ENCODE data around the gene IGSF6. TPM values are rescaled to one million over a fixed set of nuclear protein-coding genes. Genes with fewer than 3 reads are reported as not detected.

IGSF6 gene
- polyA plus RNA-seq, 3 donors, result 86.2 to 276 (median 159) TPM

DNA sequence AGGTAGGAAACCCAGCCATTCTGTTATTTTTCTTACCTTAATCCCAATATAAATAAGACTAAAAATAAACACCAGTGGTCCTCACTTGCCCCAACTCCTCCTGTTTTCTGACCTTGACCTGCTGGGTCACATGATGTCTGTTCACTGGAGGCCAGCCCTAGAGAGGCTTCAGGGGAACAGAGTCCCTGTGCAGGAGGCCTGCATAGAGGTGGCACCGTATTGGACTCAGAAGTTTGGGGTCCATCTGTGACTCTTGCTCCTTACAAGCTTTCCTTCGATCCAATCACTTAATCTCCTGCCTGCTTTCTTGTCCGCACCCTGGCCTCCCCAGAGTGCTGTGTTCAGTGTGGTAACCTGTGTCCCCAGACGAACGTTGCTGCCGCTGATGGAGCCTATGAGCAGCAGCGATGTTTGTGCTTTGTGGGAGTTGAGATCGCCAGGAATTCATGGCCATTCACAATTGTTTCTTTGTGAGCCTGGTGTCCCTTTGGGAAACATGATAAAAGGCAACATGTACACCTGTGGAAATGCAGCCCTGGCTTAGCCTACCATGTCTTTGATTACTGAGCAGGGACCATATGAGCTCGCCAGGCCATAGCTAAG, 4.7 kb downstream of the IGSF6 start:
- Histone ChIP-seq H3K4me2 (replicated peaks; ENCODE audit: extremely low read depth, low read length, poor library complexity, severe bottlenecking) (peak overlapping the region; percentile 89), H3K4me1 (ENCODE audit: control insufficient read depth in 1 of 2, insufficient read depth in 2 of 2, low read length in 2 of 2) (peaks cover 75 to 79% of the 10 kb centered on the region in 2 donors), H3K27ac (ENCODE audit: low read depth in 1 of 2, low read length in 2 of 2) (peak overlapping the region; percentile 77 to 98), H3K9me3 (replicated peaks in 1 of 2; ENCODE audit: control insufficient read depth in 1 of 2, insufficient read depth in 1 of 2, low read length in 2 of 2) (no peaks in the 10 kb centered on the region), H3K4me3 (replicated peaks in 1 of 3; ENCODE audit: low read depth in 2 of 3, low read length in 3 of 3) (peak overlapping the region in 1 of 3 experiments; percentile 98), H3K27me3 (ENCODE audit: control insufficient read depth in 2 of 2, insufficient read depth in 2 of 2, low read length in 2 of 2) (no peaks in the 10 kb centered on the region), H4K20me1 (ENCODE audit: insufficient read depth, low read length) (peaks cover 78% of the 10 kb centered on the region), H3K79me2 (ENCODE audit: insufficient read depth, low read length) (peaks cover 96% of the 10 kb centered on the region), H3K9ac (ENCODE audit: insufficient read depth, low read length, poor library complexity, severe bottlenecking) (no peak overlapping the region), H3K36me3 (replicated peaks in 1 of 2; ENCODE audit: control insufficient read depth in 1 of 2, insufficient read depth in 2 of 2, low read length in 2 of 2) (peaks cover 58 to 61% of the 10 kb centered on the region in 2 donors), H2AFZ (ENCODE audit: insufficient read depth, low read depth, low read length, poor library complexity, severe bottlenecking) (no peak overlapping the region)
- Mint-ChIP-seq H3K27me3 (ENCODE audit: low read depth in 3 of 3) (no peaks in the 10 kb centered on the region), H3K4me3 (no peak overlapping the region), H3K27ac (peak overlapping the region; percentile 88 to 97 (median 95)), H3K4me1 (peaks cover 71% of the 10 kb centered on the region), H3K9me3 (no peaks in the 10 kb centered on the region), H3K36me3 (peaks cover 54 to 67% of the 10 kb centered on the region in 2 donors)
- TF ChIP-seq CTCF (IDR thresholded peaks at IDR 0.05), result no peak
- no peak for DNase-seq
- 94% methylated on average over 6 of the region's 9 CpGs for WGBS (ENCODE audit: insufficient coverage)
- intact Hi-C loops (cut with micrococcal nuclease), result no loop called here

GRCh38 chr16:21646721-21647561, 5.5 kb downstream of the IGSF6 start:
- no peak for TF ChIP-seq CTCF (IDR thresholded peaks at IDR 0.05)
- no peak overlapping the region for H3K9ac ChIP-seq (ENCODE audit: insufficient read depth, low read length, poor library complexity, severe bottlenecking)
- 95% methylated on average over 5 of the region's 18 CpGs for WGBS (ENCODE audit: insufficient coverage)
- H3K4me2 ChIP-seq (replicated peaks; ENCODE audit: extremely low read depth, low read length, poor library complexity, severe bottlenecking), result peak overlapping the region; percentile 89
- peaks cover 84% of the 10 kb centered on the region for H4K20me1 ChIP-seq (ENCODE audit: insufficient read depth, low read length)
- H3K9me3 ChIP-seq (replicated peaks in 1 of 2; ENCODE audit: control insufficient read depth in 1 of 2, insufficient read depth in 1 of 2, low read length in 2 of 2), result no peaks in the 10 kb centered on the region
- H3K27ac ChIP-seq (ENCODE audit: low read depth in 1 of 2, low read length in 2 of 2), result peak overlapping the region; percentile 77 to 98
- Mint-ChIP-seq H3K36me3 (peaks cover 54 to 71% of the 10 kb centered on the region in 2 donors), H3K27me3 (ENCODE audit: low read depth in 3 of 3) (no peaks in the 10 kb centered on the region), H3K27ac (peak overlapping the region; percentile 89 to 97 (median 95)), H3K4me3 (peak overlapping the region in 1 of 2 donors; percentile 64), H3K4me1 (peaks cover 69% of the 10 kb centered on the region), H3K9me3 (no peaks in the 10 kb centered on the region)
- H2AFZ ChIP-seq (ENCODE audit: insufficient read depth, low read depth, low read length, poor library complexity, severe bottlenecking), result no peak overlapping the region
- intact Hi-C loops (cut with micrococcal nuclease), result no loop called here
- H3K79me2 ChIP-seq (ENCODE audit: insufficient read depth, low read length), result peaks cover 96% of the 10 kb centered on the region
- H3K4me1 ChIP-seq (ENCODE audit: control insufficient read depth in 1 of 2, insufficient read depth in 2 of 2, low read length in 2 of 2), result peaks cover 79 to 82% of the 10 kb centered on the region in 2 donors
- peak overlapping the region in 1 of 3 experiments; percentile 98 for H3K4me3 ChIP-seq (replicated peaks in 1 of 3; ENCODE audit: low read depth in 2 of 3, low read length in 3 of 3)
- H3K27me3 ChIP-seq (ENCODE audit: control insufficient read depth in 2 of 2, insufficient read depth in 2 of 2, low read length in 2 of 2), result no peaks in the 10 kb centered on the region
- peaks cover 65 to 68% of the 10 kb centered on the region in 2 donors for H3K36me3 ChIP-seq (replicated peaks in 1 of 2; ENCODE audit: control insufficient read depth in 1 of 2, insufficient read depth in 2 of 2, low read length in 2 of 2)
- no peak for DNase-seq

Data from CD14-positive monocyte (primary cell).